Activated T-cell treated with anti-CD3 and anti-CD28 coated beads, Interleukin-2, amount 50 U/mL, for 4 hours (primary cell): Measurements from ENCODE around the gene TOP3A. TPM values are rescaled to one million over a fixed set of nuclear protein-coding genes. Genes with fewer than 3 reads are reported as not detected.

Source experiments
- ATAC-seq, 2 donors: fragments of 200-7000 bp; cut with Tn5 transposase; one replicate each; pipeline ENCODE4 v1.10.0; 2021
- DNase-seq: peaks from one replicate; pipeline ENCODE4 v3.0.0-alpha.2; 2020
- H3K27me3 Mint-ChIP-seq: one replicate; pipeline ENCODE4 v1.8.0; 2021; ENCODE audit warnings: low read depth, mixed read lengths
- H3K36me3 Mint-ChIP-seq: one replicate; pipeline ENCODE4 v1.8.0; 2022; ENCODE audit warnings: mixed read lengths; ENCODE audit not compliant: insufficient read depth
- H3K4me1 Mint-ChIP-seq: one replicate; pipeline ENCODE4 v1.8.0; 2021; ENCODE audit warnings: low read depth, mixed read lengths
- H3K4me3 Mint-ChIP-seq: one replicate; pipeline ENCODE4 v1.8.0; 2021; ENCODE audit warnings: mild to moderate bottlenecking, moderate library complexity, mixed read lengths
- H3K9me3 Mint-ChIP-seq: one replicate; pipeline ENCODE4 v1.8.0; 2021; ENCODE audit warnings: mixed read lengths
- total RNA-seq, 3 donors: library from RNA; stranded (reverse); gene quantifications; one replicate each; pipeline ENCODE4 v1.2.1, GENCODE V29; 2021

TOP3A gene
- total RNA-seq, 3 donors from 2014 or later, result 76.2 to 82.7 (median 76.4) TPM

DNA sequence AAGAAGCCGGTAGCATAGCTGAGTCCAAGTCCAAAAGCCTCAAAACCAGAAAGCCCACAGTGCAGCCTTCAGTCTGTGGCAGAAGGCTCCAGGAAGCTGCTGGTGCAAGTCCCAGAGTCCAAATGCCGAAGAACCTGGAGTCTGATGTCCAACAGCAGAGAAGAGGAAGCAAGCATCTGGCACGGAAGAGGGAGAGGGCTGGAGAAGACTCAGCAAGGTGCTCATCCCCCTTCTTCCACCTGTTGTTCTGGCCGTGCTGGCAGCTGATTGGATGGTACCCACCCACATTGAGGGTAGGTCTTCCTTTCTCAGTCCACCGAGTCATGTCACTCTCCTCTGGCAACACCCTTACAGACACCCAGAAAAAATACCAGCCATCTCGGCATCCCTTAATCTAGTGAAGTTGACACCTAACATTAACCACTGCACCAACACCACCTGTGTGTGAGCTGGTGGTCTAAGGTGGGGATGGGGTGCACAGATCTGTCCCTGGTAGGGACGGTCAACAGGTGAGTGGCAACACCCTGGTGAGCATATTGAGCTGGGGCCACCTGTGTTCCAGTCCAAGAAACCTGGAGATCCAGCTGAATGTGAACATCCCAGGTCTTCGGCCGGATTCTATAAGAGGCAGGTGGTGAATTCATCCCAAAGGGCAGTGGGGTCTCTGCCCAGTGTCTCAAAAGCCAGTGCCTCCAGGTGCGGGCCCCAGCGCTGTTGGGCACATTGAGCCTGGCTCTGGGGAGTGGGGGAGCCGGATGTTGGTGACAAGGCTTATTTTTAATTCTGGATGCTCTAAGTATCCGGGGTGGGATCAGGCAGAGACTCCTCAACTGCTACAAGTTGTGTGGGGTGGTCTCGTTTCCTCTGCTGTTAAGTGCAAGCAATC, 44.5 kb downstream of the TOP3A start:
- Mint-ChIP-seq H3K36me3 (peaks cover 3% of the 10 kb centered on the region), H3K9me3 (no peaks in the 10 kb centered on the region), H3K27me3 (no peaks in the 10 kb centered on the region), H3K4me3 (no peak overlapping the region), H3K4me1 (peaks cover 4% of the 10 kb centered on the region)
- ATAC-seq (no peak), DNase-seq (no peak)

- Mint-ChIP-seq H3K4me3 (no peak overlapping the region), H3K9me3 (no peaks in the 10 kb centered on the region), H3K27me3 (no peaks in the 10 kb centered on the region), H3K4me1 (peaks cover 4% of the 10 kb centered on the region), H3K36me3 (peaks cover 3% of the 10 kb centered on the region)
- DNase-seq (no peak), ATAC-seq (peak; percentile 15 to 25)
Observed at GRCh38 chr17:18267927-18268711, 46.7 kb downstream of the TOP3A start.

DNA sequence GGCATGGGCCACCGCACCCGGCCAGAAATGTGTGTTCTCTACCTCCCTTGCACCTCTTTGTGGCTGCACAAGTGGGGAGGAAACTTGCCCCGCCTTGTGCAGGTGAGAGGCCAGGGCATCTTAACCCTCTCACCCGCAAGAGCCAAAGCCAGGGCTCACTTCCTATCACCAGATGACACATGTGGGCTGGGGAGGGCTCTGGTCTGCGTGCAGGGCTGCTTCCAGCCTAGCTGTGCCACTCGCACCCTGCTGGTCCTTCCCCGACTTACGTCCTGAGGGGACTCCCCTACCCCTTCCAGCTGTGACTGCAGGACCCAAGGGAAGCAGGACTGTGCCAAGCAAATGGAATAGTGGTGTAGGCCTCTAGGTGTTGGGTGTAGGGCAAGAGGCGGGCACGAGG, 47.4 kb downstream of the TOP3A start:
- H3K4me1 Mint-ChIP-seq, result peaks cover 4% of the 10 kb centered on the region
- ATAC-seq, result peak in 1 of 2 donors; percentile 21

DNA sequence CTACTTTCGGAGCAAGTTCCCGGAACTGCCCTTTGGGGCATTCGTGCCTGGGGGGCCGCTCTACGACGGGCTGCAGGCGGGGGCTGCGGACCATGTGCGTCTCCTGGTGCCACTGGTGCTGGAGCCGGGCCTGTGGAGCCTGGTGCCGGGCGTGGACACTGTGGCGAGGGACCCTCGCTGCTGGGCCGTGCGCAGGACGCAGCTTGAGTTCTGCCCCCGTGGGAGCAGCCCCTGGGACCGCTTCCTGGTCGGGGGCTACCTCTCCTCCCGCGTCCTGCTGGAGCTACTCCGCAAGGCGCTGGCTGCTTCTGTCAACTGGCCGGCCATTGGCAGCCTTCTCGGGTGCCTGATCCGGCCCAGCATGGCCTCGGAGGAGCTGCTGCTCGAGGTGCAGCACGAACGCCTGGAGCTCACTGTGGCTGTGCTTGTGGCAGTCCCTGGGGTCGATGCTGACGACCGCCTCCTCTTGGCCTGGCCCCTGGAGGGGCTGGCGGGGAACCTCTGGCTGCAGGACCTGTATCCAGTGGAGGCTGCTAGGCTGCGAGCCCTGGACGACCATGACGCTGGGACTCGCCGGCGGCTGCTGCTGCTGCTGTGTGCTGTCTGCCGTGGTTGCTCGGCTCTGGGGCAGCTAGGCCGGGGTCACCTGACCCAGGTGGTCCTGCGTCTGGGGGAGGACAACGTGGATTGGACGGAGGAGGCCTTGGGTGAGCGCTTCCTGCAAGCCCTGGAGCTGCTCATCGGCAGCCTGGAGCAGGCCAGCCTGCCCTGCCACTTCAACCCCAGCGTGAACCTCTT, 50.7 kb downstream of the TOP3A start:
- no peaks in the 10 kb centered on the region for H3K36me3 Mint-ChIP-seq

More for the DNA sequence above, 47.4 kb downstream of the TOP3A start:
- no peaks in the 10 kb centered on the region for H3K27me3 Mint-ChIP-seq
- no peak for DNase-seq
- no peaks in the 10 kb centered on the region for H3K36me3 Mint-ChIP-seq
- no peaks in the 10 kb centered on the region for H3K9me3 Mint-ChIP-seq
- no peak overlapping the region for H3K4me3 Mint-ChIP-seq

DNA sequence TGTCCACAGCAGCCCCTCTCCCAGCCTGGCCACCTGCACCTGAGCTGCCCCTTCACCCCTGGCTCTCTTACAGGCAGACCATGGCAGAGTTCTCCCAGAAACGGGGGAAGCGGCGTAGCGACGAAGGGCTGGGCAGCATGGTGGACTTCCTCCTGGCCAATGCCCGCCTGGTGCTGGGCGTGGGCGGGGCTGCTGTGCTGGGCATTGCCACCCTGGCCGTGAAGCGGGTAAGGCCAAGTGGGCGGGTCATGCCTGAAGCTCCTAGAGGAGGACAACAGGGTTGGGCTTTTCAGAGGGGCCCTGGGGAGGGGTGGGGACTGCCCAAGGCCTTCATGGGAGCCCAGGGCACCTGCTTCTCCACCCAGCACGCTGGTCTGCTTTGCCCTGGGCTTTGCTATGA, 52.2 kb downstream of the TOP3A start:
- no peaks in the 10 kb centered on the region for H3K27me3 Mint-ChIP-seq
- H3K4me3 Mint-ChIP-seq, result no peak overlapping the region
- H3K36me3 Mint-ChIP-seq, result no peaks in the 10 kb centered on the region
- no peak for DNase-seq
- ATAC-seq, result no peak
- peaks cover 24% of the 10 kb centered on the region for H3K4me1 Mint-ChIP-seq
- H3K9me3 Mint-ChIP-seq, result no peaks in the 10 kb centered on the region

More for the DNA sequence above, 50.7 kb downstream of the TOP3A start:
- H3K9me3 Mint-ChIP-seq, result no peaks in the 10 kb centered on the region
- H3K4me3 Mint-ChIP-seq, result no peak overlapping the region
- H3K4me1 Mint-ChIP-seq, result peaks cover 22% of the 10 kb centered on the region
- ATAC-seq (no peak), DNase-seq (no peak)
- H3K27me3 Mint-ChIP-seq, result no peaks in the 10 kb centered on the region

- no peaks in the 10 kb centered on the region for H3K36me3 Mint-ChIP-seq
- H3K4me3 Mint-ChIP-seq, result peak overlapping the region; percentile 78
- no peaks in the 10 kb centered on the region for H3K27me3 Mint-ChIP-seq
- ATAC-seq (no peak), DNase-seq (no peak)
- peaks cover 27% of the 10 kb centered on the region for H3K4me1 Mint-ChIP-seq
- H3K9me3 Mint-ChIP-seq, result no peaks in the 10 kb centered on the region
Observed at GRCh38 chr17:18262111-18262510, 52.7 kb downstream of the TOP3A start.

DNA sequence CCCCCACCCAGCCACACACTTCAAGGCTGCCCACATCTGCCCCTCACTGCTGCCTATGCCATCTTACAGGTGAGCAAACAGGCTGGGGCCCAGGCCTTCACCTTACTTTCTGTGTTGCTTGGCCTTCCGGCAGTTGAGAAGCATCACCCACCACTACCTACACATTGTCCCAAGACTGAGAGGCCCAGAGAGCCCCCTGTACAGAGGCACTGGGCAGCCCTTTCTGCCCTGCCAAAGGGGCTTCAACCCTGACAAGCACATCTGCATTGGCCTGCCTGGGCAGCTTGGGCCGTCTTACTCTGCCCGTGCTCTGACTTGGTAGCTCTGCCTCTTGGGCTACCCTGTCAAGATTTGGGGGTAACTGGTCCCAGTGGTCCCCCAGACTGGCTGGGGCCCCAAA, 53.1 kb downstream of the TOP3A start:
- Mint-ChIP-seq H3K4me3 (peak overlapping the region; percentile 78), H3K9me3 (no peaks in the 10 kb centered on the region), H3K4me1 (peaks cover 31% of the 10 kb centered on the region), H3K27me3 (no peaks in the 10 kb centered on the region), H3K36me3 (no peaks in the 10 kb centered on the region)
- no peak for DNase-seq
- no peak for ATAC-seq

DNA sequence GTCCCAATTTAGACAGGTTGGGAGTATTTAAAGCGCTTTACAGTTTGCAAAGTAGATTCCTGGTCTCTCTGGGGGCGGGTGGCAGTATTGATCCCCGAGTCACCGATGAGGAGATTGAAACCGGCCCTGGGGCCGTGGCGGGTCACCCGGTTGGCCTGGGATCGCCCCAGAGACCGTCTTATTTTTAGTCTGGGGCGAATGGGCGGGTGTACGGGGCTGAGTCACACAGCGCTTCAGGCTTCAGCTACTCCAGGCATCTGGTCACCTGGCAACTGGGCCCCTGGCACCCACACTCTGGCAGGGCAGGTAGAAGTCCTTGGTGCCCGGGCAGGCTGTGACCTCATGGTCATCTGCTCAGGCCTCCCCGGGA, 53.7 kb downstream of the TOP3A start:
- Mint-ChIP-seq H3K4me3 (peak overlapping the region; percentile 78), H3K27me3 (no peaks in the 10 kb centered on the region), H3K4me1 (peaks cover 34% of the 10 kb centered on the region), H3K36me3 (no peaks in the 10 kb centered on the region), H3K9me3 (no peaks in the 10 kb centered on the region)
- peak in 1 of 2 donors; percentile 15 for ATAC-seq
- DNase-seq, result no peak

- ATAC-seq, result peak; percentile 90
- peak; percentile 89 for DNase-seq
- Mint-ChIP-seq H3K9me3 (no peaks in the 10 kb centered on the region), H3K4me3 (peak within 1 kb of the TSS; percentile 78), H3K4me1 (peaks cover 37% of the 10 kb centered on the region), H3K27me3 (no peaks in the 10 kb centered on the region), H3K36me3 (no peaks in the 10 kb centered on the region)
Observed at GRCh38 chr17:18260332-18261145, 54.3 kb downstream of the TOP3A start, which contains the start of gene MIEF2. TSS of gene MIEF2 (plus strand) at chr17:18260662. CDS start at chr17:18262721, 2,059 bp downstream.

DNA sequence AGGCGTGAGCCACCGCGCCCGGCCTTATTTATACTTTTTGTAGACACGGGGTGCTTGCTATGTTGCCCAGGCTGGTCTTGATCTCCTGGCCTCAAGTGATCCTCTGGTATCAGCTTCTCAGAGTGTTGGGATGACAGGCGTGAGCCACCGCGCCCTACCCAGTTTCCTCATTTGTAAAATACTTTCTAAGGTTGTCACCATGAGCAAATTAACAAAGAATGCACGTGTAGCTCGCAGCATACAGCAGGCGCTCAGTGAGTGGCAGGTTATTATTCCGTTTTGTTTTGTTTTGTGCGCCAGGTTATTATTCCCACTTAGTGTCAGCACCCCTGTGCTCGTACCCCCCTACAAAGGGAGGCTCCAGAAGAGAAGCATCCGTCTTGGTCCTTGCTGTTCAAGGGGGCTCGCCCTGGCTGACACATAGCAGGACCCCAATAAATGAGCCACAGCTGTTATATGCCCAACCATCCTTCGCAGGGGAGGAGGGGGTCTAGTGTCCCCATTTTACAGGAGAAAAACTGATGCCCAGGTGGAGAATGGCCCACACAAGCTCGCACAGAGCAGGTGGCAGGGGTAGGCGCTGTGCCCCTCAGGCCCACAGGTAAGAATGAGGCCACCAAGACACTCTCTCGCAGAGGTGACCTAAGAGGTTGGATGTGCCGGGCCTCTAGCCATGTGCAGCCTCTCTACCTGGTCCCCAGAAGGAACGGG, 55.0 kb downstream of the TOP3A start:
- H3K4me3 Mint-ChIP-seq, result peak overlapping the region; percentile 78
- DNase-seq (no peak), ATAC-seq (no peak)
- H3K27me3 Mint-ChIP-seq, result no peaks in the 10 kb centered on the region
- no peaks in the 10 kb centered on the region for H3K36me3 Mint-ChIP-seq
- H3K4me1 Mint-ChIP-seq, result peaks cover 39% of the 10 kb centered on the region
- H3K9me3 Mint-ChIP-seq, result no peaks in the 10 kb centered on the region

- Mint-ChIP-seq H3K9me3 (no peaks in the 10 kb centered on the region), H3K36me3 (no peaks in the 10 kb centered on the region), H3K27me3 (no peaks in the 10 kb centered on the region), H3K4me3 (peak within 1 kb of the TSS; percentile 96), H3K4me1 (peaks cover 39% of the 10 kb centered on the region)
- DNase-seq (peak; percentile 47), ATAC-seq (peak; percentile 50 to 56)
Observed at GRCh38 chr17:18258356-18259038, 56.3 kb downstream of the TOP3A start, which contains the start of gene FLII. TSS of gene FLII (minus strand) at chr17:18258738. CDS start at chr17:18258690, 48 bp downstream.

DNA sequence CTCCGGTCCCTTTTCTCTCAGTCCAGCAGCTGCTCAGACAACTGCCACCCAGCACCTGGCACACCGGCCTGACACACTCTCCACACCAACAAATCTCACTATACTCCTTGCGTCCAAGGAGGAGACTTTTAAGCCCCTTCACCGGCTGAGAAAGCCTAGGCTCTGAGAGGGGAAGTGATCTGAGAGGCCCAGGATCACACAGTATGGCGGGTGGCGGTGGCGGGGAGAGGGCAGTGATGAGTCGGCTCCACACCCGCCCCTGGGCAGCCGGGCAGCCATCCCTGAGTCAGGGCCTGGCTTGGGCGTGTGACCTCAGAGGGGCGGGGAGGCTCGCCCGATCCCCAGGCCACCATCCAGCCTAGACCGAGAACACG, 56.8 kb downstream of the TOP3A start:
- DNase-seq, result peak; percentile 29
- ATAC-seq, result peak; percentile 44
- no peaks in the 10 kb centered on the region for H3K36me3 Mint-ChIP-seq
- peaks cover 39% of the 10 kb centered on the region for H3K4me1 Mint-ChIP-seq
- H3K4me3 Mint-ChIP-seq, result peak overlapping the region; percentile 96
- H3K9me3 Mint-ChIP-seq, result no peaks in the 10 kb centered on the region
- no peaks in the 10 kb centered on the region for H3K27me3 Mint-ChIP-seq
